ENCODE results near the gene RPL7L1. TPM values are rescaled to one million over a fixed set of nuclear protein-coding genes. Genes with fewer than 3 reads are reported as not detected.

RPL7L1 gene
- total and polyA plus RNA-seq, 4 donors = 39.3 to 98.7 (median 61.9) TPM

DNA sequence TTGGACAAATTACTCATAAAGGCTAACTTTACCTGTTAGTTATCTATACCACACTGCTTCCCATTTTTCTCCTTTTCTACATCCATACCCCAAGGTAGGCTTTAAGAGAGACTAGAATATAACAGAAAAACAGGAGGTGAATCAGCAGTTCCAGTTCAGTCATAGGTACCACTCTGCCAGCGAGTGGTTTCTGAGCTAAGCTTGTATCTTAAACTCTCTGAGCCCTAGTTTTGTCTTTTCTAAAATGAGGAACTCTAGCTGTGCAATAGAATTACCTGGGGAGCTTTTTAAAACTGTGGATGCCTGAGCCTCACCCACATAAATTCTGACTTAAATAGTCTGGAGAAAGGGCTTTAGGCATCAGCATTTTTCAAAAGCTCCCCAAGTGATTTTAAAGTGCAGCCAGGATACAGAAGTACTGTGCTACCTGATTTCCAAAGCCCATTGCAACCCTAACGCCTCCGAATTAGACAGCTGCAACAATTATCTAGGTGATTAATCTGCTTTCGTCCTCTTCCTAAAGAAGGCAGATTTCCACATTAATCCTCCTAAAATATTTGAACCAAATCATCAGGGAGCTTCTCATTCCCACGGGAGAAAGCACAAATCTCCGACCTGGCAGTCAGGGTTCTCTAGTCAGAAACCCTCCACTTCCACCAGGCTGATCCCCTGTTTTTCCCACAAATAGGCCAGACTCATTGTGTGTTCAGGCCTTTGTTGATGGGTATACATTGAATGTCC lies 37.4 kb upstream of the RPL7L1 start:
- Histone ChIP-seq H3K9me3 (ENCODE audit: control insufficient read depth in 4 of 4, insufficient read depth in 3 of 4, low read length in 3 of 4) (no peaks in the 10 kb centered on the region), H3K4me3 (no peak overlapping the region), H3K4me1 (ENCODE audit: control insufficient read depth in 5 of 5, insufficient read depth in 5 of 5, low read length in 5 of 5) (no peaks in the 10 kb centered on the region), H3K27me3 (ENCODE audit: control insufficient read depth in 3 of 3, insufficient read depth in 3 of 3, low read length in 2 of 3) (no peaks in the 10 kb centered on the region), H3K9ac (ENCODE audit: insufficient read depth in 1 of 2, low read length in 2 of 2) (no peak overlapping the region), H3K36me3 (ENCODE audit: control insufficient read depth in 4 of 4, insufficient read depth in 4 of 4, low read length in 4 of 4) (peaks cover 3 to 5% (median 4%) of the 10 kb centered on the region in 4 donors), H3K27ac (ENCODE audit: low read depth in 1 of 2, low read length in 1 of 2) (no peak overlapping the region)
- TF ChIP-seq, protein P1, sequence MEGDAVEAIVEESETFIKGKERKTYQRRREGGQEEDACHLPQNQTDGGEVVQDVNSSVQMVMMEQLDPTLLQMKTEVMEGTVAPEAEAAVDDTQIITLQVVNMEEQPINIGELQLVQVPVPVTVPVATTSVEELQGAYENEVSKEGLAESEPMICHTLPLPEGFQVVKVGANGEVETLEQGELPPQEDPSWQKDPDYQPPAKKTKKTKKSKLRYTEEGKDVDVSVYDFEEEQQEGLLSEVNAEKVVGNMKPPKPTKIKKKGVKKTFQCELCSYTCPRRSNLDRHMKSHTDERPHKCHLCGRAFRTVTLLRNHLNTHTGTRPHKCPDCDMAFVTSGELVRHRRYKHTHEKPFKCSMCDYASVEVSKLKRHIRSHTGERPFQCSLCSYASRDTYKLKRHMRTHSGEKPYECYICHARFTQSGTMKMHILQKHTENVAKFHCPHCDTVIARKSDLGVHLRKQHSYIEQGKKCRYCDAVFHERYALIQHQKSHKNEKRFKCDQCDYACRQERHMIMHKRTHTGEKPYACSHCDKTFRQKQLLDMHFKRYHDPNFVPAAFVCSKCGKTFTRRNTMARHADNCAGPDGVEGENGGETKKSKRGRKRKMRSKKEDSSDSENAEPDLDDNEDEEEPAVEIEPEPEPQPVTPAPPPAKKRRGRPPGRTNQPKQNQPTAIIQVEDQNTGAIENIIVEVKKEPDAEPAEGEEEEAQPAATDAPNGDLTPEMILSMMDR (IDR thresholded peaks at IDR 0.05; ENCODE audit: control extremely low read depth, extremely low read depth) = no peak
- no peak for DNase-seq
- ATAC-seq (ENCODE audit: insufficient read depth, low FRiP score) = no peak
- 83 to 86% methylated on average over 6 of the region's 6 CpGs for WGBS, 2 donors

- 97 to 98% methylated on average over 6 of the region's 6 CpGs for WGBS, 2 donors
- TF ChIP-seq, protein P1 (IDR thresholded peaks at IDR 0.05; ENCODE audit: control extremely low read depth, extremely low read depth) = no peak
- Histone ChIP-seq H3K27ac (ENCODE audit: low read depth in 1 of 2, low read length in 1 of 2) (no peak overlapping the region), H3K4me1 (ENCODE audit: control insufficient read depth in 5 of 5, insufficient read depth in 5 of 5, low read length in 5 of 5) (no peaks in the 10 kb centered on the region), H3K27me3 (ENCODE audit: control insufficient read depth in 3 of 3, insufficient read depth in 3 of 3, low read length in 2 of 3) (no peaks in the 10 kb centered on the region), H3K9ac (ENCODE audit: insufficient read depth in 1 of 2, low read length in 2 of 2) (no peak overlapping the region), H3K4me3 (no peak overlapping the region), H3K36me3 (ENCODE audit: control insufficient read depth in 4 of 4, insufficient read depth in 4 of 4, low read length in 4 of 4) (peaks cover 2 to 4% (median 3%) of the 10 kb centered on the region in 4 donors), H3K9me3 (ENCODE audit: control insufficient read depth in 4 of 4, insufficient read depth in 3 of 4, low read length in 3 of 4) (no peaks in the 10 kb centered on the region)
- DNase-seq = no peak
- no peak for ATAC-seq (ENCODE audit: insufficient read depth, low FRiP score)
Measured at GRCh38 chr6:42845327-42845694, 34.1 kb upstream of the RPL7L1 start.

GRCh38 chr6:42846505-42846904 lies 32.9 kb upstream of the RPL7L1 start:
- TF ChIP-seq, protein P1 (IDR thresholded peaks at IDR 0.05; ENCODE audit: control extremely low read depth, extremely low read depth) = no peak
- DNase-seq (no peak), ATAC-seq (ENCODE audit: insufficient read depth, low FRiP score) (no peak)
- Histone ChIP-seq H3K4me3 (no peak overlapping the region), H3K27me3 (ENCODE audit: control insufficient read depth in 3 of 3, insufficient read depth in 3 of 3, low read length in 2 of 3) (no peaks in the 10 kb centered on the region), H3K9me3 (ENCODE audit: control insufficient read depth in 4 of 4, insufficient read depth in 3 of 4, low read length in 3 of 4) (no peaks in the 10 kb centered on the region), H3K36me3 (ENCODE audit: control insufficient read depth in 4 of 4, insufficient read depth in 4 of 4, low read length in 4 of 4) (peaks cover 3 to 4% (median 3%) of the 10 kb centered on the region in 4 donors), H3K4me1 (ENCODE audit: control insufficient read depth in 5 of 5, insufficient read depth in 5 of 5, low read length in 5 of 5) (no peaks in the 10 kb centered on the region), H3K27ac (ENCODE audit: low read depth in 1 of 2, low read length in 1 of 2) (no peak overlapping the region), H3K9ac (ENCODE audit: insufficient read depth in 1 of 2, low read length in 2 of 2) (no peak overlapping the region)
- WGBS, 2 donors = 71 to 82% methylated on average over 2 of the region's 2 CpGs

All from lung (tissue), 12 donors.